ENCODE measurements around the gene LANCL3. TPM values are rescaled to one million over a fixed set of nuclear protein-coding genes. Genes with fewer than 3 reads are reported as not detected.

Gene LANCL3
- total RNA-seq, 1 experiment from 2014 or later, result 0.26 TPM

GRCh38 chrX:37697169-37697760, 125.8 kb downstream of the LANCL3 start:
- TF ChIP-seq CTCF (conservative IDR thresholded peaks at IDR 0.05), result no peak
- Histone ChIP-seq H2BK120ac (ENCODE audit: low read depth, low read length, poor library complexity, severe bottlenecking) (no peak overlapping the region), H4K20me1 (ENCODE audit: control insufficient read depth, insufficient read depth, insufficient read length) (no peaks in the 10 kb centered on the region), H3K23ac (ENCODE audit: insufficient read length, low read depth, low read length) (no peak overlapping the region), H3K14ac (ENCODE audit: insufficient read depth, low read length) (no peak overlapping the region), H2AK5ac (ENCODE audit: insufficient read length, low read length) (no peak overlapping the region), H4K5ac (ENCODE audit: insufficient read length, low read depth, low read length) (no peak overlapping the region), H3K9ac (ENCODE audit: extremely low read depth, insufficient read length, low read length) (no peak overlapping the region), H2BK20ac (ENCODE audit: low read depth, low read length, poor library complexity, severe bottlenecking) (no peak overlapping the region), H3K27me3 (ENCODE audit: insufficient read depth, low read length) (no peaks in the 10 kb centered on the region), H4K8ac (replicated peaks; ENCODE audit: insufficient read length, low read depth, low read length) (no peak overlapping the region), H3K4me1 (ENCODE audit: insufficient read depth, low read length) (peaks cover 6% of the 10 kb centered on the region; the same call in 1 of the 2 replicates), H3K18ac (ENCODE audit: insufficient read length, low read depth, low read length) (no peak overlapping the region), H3K56ac (ENCODE audit: insufficient read length, low read depth, low read length) (no peak overlapping the region), H3K9me3 (ENCODE audit: control insufficient read depth, low read depth, low read length) (no peaks in the 10 kb centered on the region), H3T11ph (ENCODE audit: low read length) (no peak overlapping the region), H2AFZ (ENCODE audit: low read length) (no peak overlapping the region), H2BK15ac (ENCODE audit: low read depth, low read length) (no peak overlapping the region), H2BK12ac (ENCODE audit: insufficient read length, low read depth, low read length) (no peak overlapping the region), H2BK5ac (ENCODE audit: insufficient read length, low read length) (no peak overlapping the region), H3K79me2 (ENCODE audit: insufficient read depth, low read length) (no peaks in the 10 kb centered on the region), H4K91ac (ENCODE audit: insufficient read length, low read depth, low read length) (no peak overlapping the region), H3K79me1 (ENCODE audit: insufficient read depth, low read depth, low read length, poor library complexity, severe bottlenecking) (no peaks in the 10 kb centered on the region), H3K23me2 (ENCODE audit: insufficient read length, low read depth, low read length, poor library complexity, severe bottlenecking) (no peaks in the 10 kb centered on the region), H3K4ac (ENCODE audit: low read depth, low read length) (no peak overlapping the region), H3K4me2 (ENCODE audit: insufficient read depth, insufficient read length, low read length) (no peak overlapping the region), H3K27ac (ENCODE audit: insufficient read length, low read depth, low read length) (no peak overlapping the region)
- DNase-seq, result no peak
- Mint-ChIP-seq H3K9me3 (peaks cover 55 to 56% of the 10 kb centered on the region in 2 experiments), H3K27me3 (ENCODE audit: low read depth) (no peaks in the 10 kb centered on the region), H3K4me1 (peaks cover 7 to 10% of the 10 kb centered on the region in 2 experiments), H3K4me3 (no peak overlapping the region), H3K36me3 (ENCODE audit: insufficient read depth in 1 of 3, low read depth in 3 of 3) (peaks cover 0 to 7% (median 0%) of the 10 kb centered on the region in 3 experiments; a peak in 3 of 7 replicates), H3K27ac (no peak overlapping the region)
- no CpG with 5 or more reads among the region's 1 CpG for whole genome bisulfite sequencing (ENCODE audit: extremely low coverage, insufficient read length, low lambda C conversion rate)
